Brain microvascular endothelial cell (primary cell): ENCODE results near the gene CRYBG1.

Experiments
- DNase-seq: peaks from one replicate; pipeline ENCODE4 v3.0.0-alpha.2; 2020
- H3K27ac ChIP-seq: fragments of 250-450 bp; sonication (Bioruptor Pico); 2 replicates; pipeline ENCODE4 v1.5.1; 2020; ENCODE audit warnings: mild to moderate bottlenecking, moderate library complexity
- H3K27me3 ChIP-seq: fragments of 250-450 bp; sonication (Bioruptor Pico); replicated peaks from 2 replicates; pipeline ENCODE4 v1.5.1; 2020; ENCODE audit warnings: mild to moderate bottlenecking
- H3K36me3 ChIP-seq: fragments of 250-450 bp; sonication (Bioruptor Pico); replicated peaks from 2 replicates; pipeline ENCODE4 v1.5.1; 2020; ENCODE audit warnings: mild to moderate bottlenecking
- H3K4me3 ChIP-seq: 2 replicates; pipeline ENCODE4 v1.5.1; 2011; ENCODE audit warnings: low read depth, mild to moderate bottlenecking, control low read depth, low read length, moderate library complexity
- CTCF ChIP-seq: IDR thresholded peaks from 2 replicates; pipeline ENCODE4 v1.5.1; 2011; ENCODE audit warnings: low read depth, mild to moderate bottlenecking, moderate library complexity, low read length, control low read depth, inconsistent platforms; ENCODE audit errors: missing control alignments
- in situ Hi-C: cut with HindIII; loops from 2 replicates; pipeline ENCODE4 v1.10.0; 2017; ENCODE audit warnings: low sequenced_read_pairs, low pct_ligation_motif_present

The CRYBG1 gene

GRCh38 chr6:106413722-106414121 is 53.2 kb downstream of the CRYBG1 start:
- in situ Hi-C loops: no loop called here

GRCh38 chr6:106415921-106416320 is 55.4 kb downstream of the CRYBG1 start:
- in situ Hi-C loops: no loop called here
- Histone ChIP-seq H3K4me3 (no peak overlapping the region), H3K27me3 (peaks cover 4% of the 10 kb centered on the region), H3K36me3 (no peaks in the 10 kb centered on the region), H3K27ac (no peak overlapping the region)
- no peak for DNase-seq
- no peak for TF ChIP-seq CTCF

More at GRCh38 chr6:106413722-106414121, 53.2 kb downstream of the CRYBG1 start:
- H3K4me3 ChIP-seq: no peak overlapping the region
- H3K36me3 ChIP-seq: no peaks in the 10 kb centered on the region
- no peak for DNase-seq
- H3K27ac ChIP-seq: no peak overlapping the region
- TF ChIP-seq CTCF: no peak
- peaks cover 4% of the 10 kb centered on the region for H3K27me3 ChIP-seq

GRCh38 chr6:106417572-106418147 is 57.1 kb downstream of the CRYBG1 start:
- H3K27ac ChIP-seq: no peak overlapping the region
- DNase-seq: no peak
- no peak for TF ChIP-seq CTCF
- in situ Hi-C loops: no loop called here
- H3K4me3 ChIP-seq: no peak overlapping the region
- H3K27me3 ChIP-seq: peaks cover 4% of the 10 kb centered on the region
- H3K36me3 ChIP-seq: no peaks in the 10 kb centered on the region

- no peak for DNase-seq
- in situ Hi-C loops: no loop called here
- no peak for TF ChIP-seq CTCF
Observed at GRCh38 chr6:106419900-106420613, 59.5 kb downstream of the CRYBG1 start.

GRCh38 chr6:106421496-106421895 is 61.0 kb downstream of the CRYBG1 start:
- no peak overlapping the region for H3K27ac ChIP-seq
- no peaks in the 10 kb centered on the region for H3K27me3 ChIP-seq
- peak; percentile 29 for DNase-seq
- TF ChIP-seq CTCF: no peak
- in situ Hi-C loops: no loop called here
- H3K4me3 ChIP-seq: no peak overlapping the region
- H3K36me3 ChIP-seq: no peaks in the 10 kb centered on the region

More at GRCh38 chr6:106419900-106420613, 59.5 kb downstream of the CRYBG1 start:
- Histone ChIP-seq H3K27me3 (no peaks in the 10 kb centered on the region), H3K4me3 (no peak overlapping the region), H3K36me3 (no peaks in the 10 kb centered on the region), H3K27ac (no peak overlapping the region)
